WTC11 (cell line): Measurements from ENCODE around the gene SPEN. TPM values are rescaled to one million over a fixed set of nuclear protein-coding genes. Genes with fewer than 3 reads are reported as not detected.

ENCODE experiments used
- ATAC-seq: fragments of 200-7000 bp; cut with Tn5 transposase; 2 replicates; pipeline ENCODE4 v1.10.0; 2021; ENCODE audit warnings: mild to moderate bottlenecking, moderate library complexity
- CTCF ChIA-PET: fragments of 300-600 bp; sonication (Branson Sonifier 250); formaldehyde crosslinking; loops from one replicate; lab custom pipeline; 2021; ENCODE audit warnings: antibody characterized with exemption; lab: Charles Lee
- POLR2A ChIA-PET: fragments of 350-600 bp; sonication (Branson Sonifier 250); formaldehyde crosslinking; loops from one replicate; lab custom pipeline; 2021; ENCODE audit warnings: antibody characterized with exemption; lab: Charles Lee
- DNase-seq: peaks from one replicate; pipeline ENCODE4 v3.0.0; 2021; ENCODE audit warnings: low spot score
- H3K27ac Mint-ChIP-seq: 2 replicates; pipeline ENCODE4 v1.8.0; 2021; ENCODE audit warnings: mixed read lengths
- H3K27me3 Mint-ChIP-seq: 2 replicates; pipeline ENCODE4 v1.8.0; 2021; ENCODE audit warnings: low read depth, mild to moderate bottlenecking, moderate library complexity, mixed read lengths
- H3K36me3 Mint-ChIP-seq: 2 replicates; pipeline ENCODE4 v1.8.0; 2021; ENCODE audit warnings: mixed read lengths
- H3K4me1 Mint-ChIP-seq: 2 replicates; pipeline ENCODE4 v1.8.0; 2022; ENCODE audit warnings: mixed read lengths
- H3K4me3 Mint-ChIP-seq: 2 replicates; pipeline ENCODE4 v1.8.0; 2021; ENCODE audit warnings: mild to moderate bottlenecking, moderate library complexity, mixed read lengths
- H3K9me3 Mint-ChIP-seq: 2 replicates; pipeline ENCODE4 v1.8.0; 2021; ENCODE audit warnings: mixed read lengths
- CBFB ChIP-seq: sonication (generic); formaldehyde crosslinking; IDR thresholded peaks from 2 replicates; pipeline ENCODE4 v1.8.1; 2022; ENCODE audit warnings: mild to moderate bottlenecking, low read depth, missing genetic modification reagents
- CDX4 ChIP-seq: fragments of 250-450 bp; sonication (Bioruptor Pico); IDR thresholded peaks from 2 replicates; pipeline ENCODE4 v1.9.0; 2021; ENCODE audit warnings: moderate library complexity, mild to moderate bottlenecking, inconsistent platforms, borderline replicate concordance
- ESRRA ChIP-seq: sonication (generic); formaldehyde crosslinking; IDR thresholded peaks from 2 replicates; pipeline ENCODE4 v1.8.1; 2022; ENCODE audit warnings: mild to moderate bottlenecking, missing genetic modification reagents, borderline replicate concordance
- ETV6 ChIP-seq: sonication (generic); formaldehyde crosslinking; IDR thresholded peaks from 2 replicates; pipeline ENCODE4 v1.8.1; 2022; ENCODE audit warnings: mild to moderate bottlenecking, missing genetic modification reagents
- GRHL2 ChIP-seq: fragments of 250-450 bp; sonication (Bioruptor Pico); IDR thresholded peaks from 2 replicates; pipeline ENCODE4 v1.8.0; 2022; ENCODE audit warnings: mild to moderate bottlenecking, moderate library complexity; ENCODE audit not compliant: insufficient replicate concordance, severe bottlenecking
- HMGA2 ChIP-seq: fragments of 250-450 bp; sonication (Bioruptor Pico); IDR thresholded peaks from 2 replicates; pipeline ENCODE4 v1.4.0; 2021; ENCODE audit warnings: mild to moderate bottlenecking, moderate library complexity
- HMGXB4 ChIP-seq: sonication (generic); formaldehyde crosslinking; IDR thresholded peaks from 2 replicates; pipeline ENCODE4 v1.8.1; 2023; ENCODE audit warnings: mild to moderate bottlenecking, moderate library complexity, missing genetic modification reagents
- JUN ChIP-seq: sonication (generic); formaldehyde crosslinking; IDR thresholded peaks from 2 replicates; pipeline ENCODE4 v1.8.0; 2023; ENCODE audit warnings: mild to moderate bottlenecking, missing genetic modification reagents
- NR3C1 ChIP-seq: sonication (generic); formaldehyde crosslinking; conservative IDR thresholded peaks from 2 replicates; pipeline ENCODE4 v1.8.1; 2023; ENCODE audit warnings: low read depth, mild to moderate bottlenecking, missing genetic modification reagents
- PRDM15 ChIP-seq: sonication (generic); formaldehyde crosslinking; IDR thresholded peaks from 2 replicates; pipeline ENCODE4 v1.8.0; 2022; ENCODE audit warnings: missing genetic modification reagents
- RORB ChIP-seq: fragments of 250-450 bp; sonication (Bioruptor Pico); IDR thresholded peaks from 2 replicates; pipeline ENCODE4 v1.9.0; 2021; ENCODE audit warnings: mild to moderate bottlenecking
- SMAD3 ChIP-seq: sonication (generic); formaldehyde crosslinking; IDR thresholded peaks from 2 replicates; pipeline ENCODE4 v1.8.0; 2022; ENCODE audit warnings: missing genetic modification reagents, mild to moderate bottlenecking, borderline replicate concordance
- SP1 ChIP-seq: sonication (generic); formaldehyde crosslinking; conservative IDR thresholded peaks from 2 replicates; pipeline ENCODE4 v1.8.1; 2022; ENCODE audit warnings: missing genetic modification reagents
- STAT6 ChIP-seq: sonication (generic); formaldehyde crosslinking; conservative IDR thresholded peaks from 2 replicates; pipeline ENCODE4 v1.8.1; 2023; ENCODE audit warnings: mild to moderate bottlenecking, low read depth, missing genetic modification reagents, moderate library complexity
- ZNF121 ChIP-seq: sonication (generic); formaldehyde crosslinking; IDR thresholded peaks from 2 replicates; pipeline ENCODE4 v1.8.0; 2023; ENCODE audit warnings: missing genetic modification reagents
- ZNF138 ChIP-seq: sonication (generic); formaldehyde crosslinking; conservative IDR thresholded peaks from 2 replicates; pipeline ENCODE4 v1.8.1; 2022; ENCODE audit warnings: mild to moderate bottlenecking, moderate library complexity, missing genetic modification reagents
- ZNF219 ChIP-seq: sonication (generic); formaldehyde crosslinking; IDR thresholded peaks from 2 replicates; pipeline ENCODE4 v1.8.0; 2023; ENCODE audit warnings: missing genetic modification reagents, mild to moderate bottlenecking, borderline replicate concordance
- ZNF396 ChIP-seq: fragments of 250-450 bp; sonication (Bioruptor Pico); IDR thresholded peaks from 2 replicates; pipeline ENCODE4 v1.8.0; 2021; ENCODE audit warnings: mild to moderate bottlenecking, moderate library complexity, borderline replicate concordance
- ZNF425 ChIP-seq: fragments of 250-450 bp; sonication (Bioruptor Pico); conservative IDR thresholded peaks from 2 replicates; pipeline ENCODE4 v1.9.0; 2021; ENCODE audit warnings: mild to moderate bottlenecking
- ZSCAN18 ChIP-seq: fragments of 250-450 bp; sonication (Bioruptor Pico); IDR thresholded peaks from 2 replicates; pipeline ENCODE4 v2.1.2; 2022; ENCODE audit warnings: mild to moderate bottlenecking, moderate library complexity
- total RNA-seq: library from RNA; stranded (reverse); gene quantifications from 3 replicates; pipeline ENCODE4 v1.2.3, GENCODE V29; 2021

The SPEN gene
- total RNA-seq, 1 experiment from 2014 or later: 48.8 TPM

- DNase-seq (no peak), ATAC-seq (no peak)
- ChIA-PET POLR2A (no interaction called here), CTCF (interaction anchor here (0.6 to 3.2 kb wide), 6 partner anchors 10 to 365 kb away, joined by 4 to 19 read pairs (median 13); partner anchors contain the start of gene ZBTB17)
- Mint-ChIP-seq H3K27ac (no peak overlapping the region), H3K4me1 (peaks cover 39% of the 10 kb centered on the region), H3K4me3 (no peak overlapping the region), H3K36me3 (no peaks in the 10 kb centered on the region), H3K9me3 (no peaks in the 10 kb centered on the region), H3K27me3 (no peaks in the 10 kb centered on the region)
- no peak for TF ChIP-seq ZNF219 (CRISPR knock-in tag)
- TF ChIP-seq NR3C1 (CRISPR knock-in tag): no peak
- TF ChIP-seq ZNF425: no peak
- no peak for TF ChIP-seq STAT6 (CRISPR knock-in tag)
- no peak for TF ChIP-seq RORB (CRISPR knock-in tag)
- TF ChIP-seq ESRRA: no peak
- no peak for TF ChIP-seq ZNF396 (CRISPR knock-in tag)
- TF ChIP-seq ETV6: no peak
- no peak for TF ChIP-seq GRHL2 (CRISPR knock-in tag)
- TF ChIP-seq CDX4 (CRISPR knock-in tag): no peak
- TF ChIP-seq PRDM15: no peak
- no peak for TF ChIP-seq HMGA2 (CRISPR knock-in tag)
- TF ChIP-seq SMAD3 (CRISPR knock-in tag): no peak
- TF ChIP-seq HMGXB4 (CRISPR knock-in tag): no peak
- no peak for TF ChIP-seq ZNF138 (CRISPR knock-in tag)
- no peak for TF ChIP-seq ZSCAN18 (CRISPR knock-in tag)
- no peak for TF ChIP-seq ZNF121 (CRISPR knock-in tag)
- TF ChIP-seq CBFB (CRISPR knock-in tag): no peak
- no peak for TF ChIP-seq SP1 (CRISPR knock-in tag)
- no peak for TF ChIP-seq JUN (CRISPR knock-in tag)
These were observed 112.4 kb downstream of the SPEN start for GRCh38 chr1:15959827-15960446.
